ENCODE data around the gene WEE1.

GRCh38 chr11:9524001-9524400 is 49.5 kb upstream of the WEE1 start:
- TF ChIP-seq CTCF (IDR thresholded peaks at IDR 0.05; ENCODE audit: insufficient read depth, low read depth, low read length) = no peak
- no peak for TF ChIP-seq EZH2 (IDR thresholded peaks at IDR 0.05; ENCODE audit: insufficient read depth, low read length)
